A549 (cell line): Measurements from ENCODE around the gene RCBTB2.

Experiments
- BCL3 ChIP-seq: fragments of >200 bp; sonication (Bioruptor Twin); formaldehyde crosslinking; IDR thresholded peaks from 3 replicates; pipeline ENCODE4 v1.6.1; 2016
- BHLHE40 ChIP-seq: IDR thresholded peaks from 2 replicates; pipeline ENCODE4 v1.6.1; 2012; ENCODE audit warnings: low read depth, low read length, inconsistent platforms
- CTCF ChIP-seq: fragments of >200 bp; sonication (Bioruptor Twin); formaldehyde crosslinking; IDR thresholded peaks from 3 replicates; pipeline ENCODE4 v1.5.1; 2016
- EP300 ChIP-seq, 2 experiments: fragments of >200 bp; sonication (Bioruptor Twin); formaldehyde crosslinking; IDR thresholded peaks; 2 replicates in 1 of 2; 3 replicates in 1 of 2; pipeline ENCODE4 v1.6.1; 2016 to 2017
- FOSL2 ChIP-seq, 2 experiments: fragments of 450-650 bp in 1 of 2; fragments of >200 bp in 1 of 2; sonication (Bioruptor Twin) in 1 of 2; formaldehyde crosslinking; IDR thresholded peaks; 2 replicates each; pipeline versions ENCODE4 v1.5.0 to v1.6.1; 2016 to 2020; ENCODE audit warnings: mild to moderate bottlenecking in 1 of 2, moderate library complexity in 1 of 2
- FOXS1 ChIP-seq: fragments of 250-450 bp; sonication (Bioruptor Pico); IDR thresholded peaks from 2 replicates; pipeline ENCODE4 v1.5.0; 2020; ENCODE audit warnings: mild to moderate bottlenecking, moderate library complexity
- HDAC2 ChIP-seq: fragments of 200-600 bp; sonication (generic); IDR thresholded peaks from 2 replicates; pipeline ENCODE4 v1.6.1; 2016
- JUN ChIP-seq, 2 experiments: fragments of >200 bp; sonication (Bioruptor Twin); formaldehyde crosslinking; IDR thresholded peaks; 2 replicates in 1 of 2; 3 replicates in 1 of 2; pipeline ENCODE4 v1.6.1; 2016 to 2017
- MAZ ChIP-seq: fragments of 150-350 bp; IDR thresholded peaks from 2 replicates; pipeline ENCODE4 v1.6.1; 2014; ENCODE audit warnings: antibody characterized with exemption, low read depth, low read length, borderline replicate concordance
- NPAS2 ChIP-seq: fragments of 250-450 bp; sonication (Bioruptor Pico); IDR thresholded peaks from 2 replicates; pipeline ENCODE4 v1.8.0; 2022; ENCODE audit warnings: mild to moderate bottlenecking, moderate library complexity, borderline replicate concordance
- RCOR1 ChIP-seq: fragments of 150-350 bp; IDR thresholded peaks from 2 replicates; pipeline ENCODE4 v1.6.1; 2014; ENCODE audit warnings: antibody characterized with exemption, low read length, low read depth

- TF ChIP-seq HDAC2 (no peak), BCL3 (no peak), CTCF (no peak), MAZ (no peak), FOSL2 (IDR thresholded peaks at IDR 0.05) (no peak), FOSL2 (CRISPR knock-in tag; IDR thresholded peaks at IDR 0.05) (no peak), JUN (IDR thresholded peaks at IDR 0.05) (no peak), BHLHE40 (no peak), RCOR1 (no peak), EP300 (IDR thresholded peaks at IDR 0.05) (no peak), FOXS1 (CRISPR knock-in tag) (no peak), NPAS2 (no peak)
Observed at GRCh38 chr13:48570216-48570828, 37.4 kb upstream of the RCBTB2 start.
